ENCODE results near the gene NOL4.

Gene NOL4

GRCh38 chr18:34189656-34190435, 34.9 kb downstream of the NOL4 start:
- DNase-seq, result no peak
